SH-SY5Y (cell line): ENCODE measurements around the gene EYA2.

Experiments
- GATA2 ChIP-seq: IDR thresholded peaks from 2 replicates; pipeline ENCODE4 v1.6.1; 2011; ENCODE audit warnings: mild to moderate bottlenecking, low read depth, low read length
- GATA3 ChIP-seq: IDR thresholded peaks from 2 replicates; pipeline ENCODE4 v1.6.1; 2011; ENCODE audit warnings: low read depth, mild to moderate bottlenecking, low read length, moderate library complexity

DNA sequence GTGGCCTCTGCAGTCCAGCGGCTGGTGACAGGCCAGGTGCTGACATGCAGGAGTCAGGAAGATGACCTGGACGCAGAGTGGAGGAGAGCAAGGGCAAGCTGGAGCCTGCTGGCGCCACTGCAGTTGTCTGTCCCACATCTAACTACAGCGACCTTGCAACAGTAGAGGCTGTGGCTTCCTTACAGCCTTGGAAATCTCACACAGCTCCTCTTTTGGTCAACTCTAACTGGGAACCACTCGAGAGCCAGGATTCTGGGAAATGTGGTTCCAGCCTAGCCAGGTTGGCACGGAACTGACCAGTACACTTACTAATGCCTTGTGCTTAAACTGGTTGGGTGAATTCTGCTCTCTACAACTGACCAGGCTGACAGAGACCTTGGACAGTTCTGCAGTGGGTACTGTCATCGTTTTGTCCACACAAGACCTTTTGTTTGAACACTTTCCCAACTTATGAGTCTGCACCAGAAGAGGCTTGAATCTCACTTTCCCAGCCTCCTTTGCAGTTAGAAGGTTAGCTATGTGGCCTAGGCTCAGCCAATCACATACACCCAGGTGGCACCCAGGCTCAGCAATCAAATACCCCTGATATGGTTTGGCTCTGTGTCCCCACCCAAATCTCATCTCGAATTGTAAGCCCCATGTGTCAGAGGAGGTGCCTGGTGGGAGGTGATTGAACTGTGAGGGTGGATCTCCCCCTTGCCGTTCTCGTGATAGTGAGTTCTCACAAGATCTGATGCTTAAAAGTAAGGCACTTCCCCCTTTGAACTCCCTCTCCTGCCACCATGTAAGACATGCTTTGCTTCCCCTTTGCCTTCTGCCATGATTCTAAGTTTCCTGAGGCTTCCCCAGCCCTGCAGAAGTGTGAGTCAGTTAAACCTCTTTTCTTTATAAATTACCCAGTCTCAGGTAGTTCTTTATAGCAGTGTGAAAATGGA is 308.4 kb downstream of the EYA2 start:
- TF ChIP-seq GATA2 (no peak), GATA3 (no peak)
